GM12878 (cell line): Measurements from ENCODE around the gene RAC2. TPM values are rescaled to one million over a fixed set of nuclear protein-coding genes. Genes with fewer than 3 reads are reported as not detected.
A peak's percentile ranks its signal among the peaks of the same experiment; 100 is the strongest.

ENCODE experiments used
- ATF2 ChIP-seq: IDR thresholded peaks from 2 replicates; pipeline ENCODE4 v1.6.1; 2012; ENCODE audit warnings: low read length, inconsistent platforms
- ATF7 ChIP-seq: fragments of 450-650 bp; IDR thresholded peaks from 2 replicates; pipeline ENCODE4 v1.6.1; 2016; ENCODE audit warnings: low read depth, mild to moderate bottlenecking
- BCL11A ChIP-seq: IDR thresholded peaks from 2 replicates; pipeline ENCODE4 v1.6.1; 2011; ENCODE audit warnings: low read depth, low read length
- BCLAF1 ChIP-seq: fragments of 450-650 bp; IDR thresholded peaks from 2 replicates; pipeline ENCODE4 v1.6.1; 2017; ENCODE audit warnings: antibody characterized with exemption, mild to moderate bottlenecking, moderate library complexity
- CBFB ChIP-seq: IDR thresholded peaks from 2 replicates; pipeline ENCODE4 v1.6.1; 2016; ENCODE audit warnings: antibody characterized with exemption, low read depth
- E2F4 ChIP-seq: IDR thresholded peaks from 2 replicates; pipeline ENCODE4 v1.6.1; 2012; ENCODE audit warnings: low read depth, low read length, improper control_type of control experiment
- E2F8 ChIP-seq: fragments of 450-650 bp; IDR thresholded peaks from 2 replicates; pipeline ENCODE4 v1.6.1; 2018; ENCODE audit warnings: mild to moderate bottlenecking, low read depth, moderate library complexity; ENCODE audit not compliant: partially characterized antibody
- EZH2 ChIP-seq: IDR thresholded peaks from 2 replicates; pipeline ENCODE4 v1.6.1; 2012; ENCODE audit warnings: low read depth, mild to moderate bottlenecking, control low read depth, inconsistent platforms, low read length, borderline replicate concordance; ENCODE audit not compliant: control insufficient read depth
- FOXK2 ChIP-seq: fragments of 450-650 bp; IDR thresholded peaks from 2 replicates; pipeline ENCODE4 v1.6.1; 2017; ENCODE audit warnings: mild to moderate bottlenecking, moderate library complexity
- IKZF2 ChIP-seq, 2 experiments: fragments of 450-650 bp; IDR thresholded peaks; 2 replicates each; pipeline ENCODE4 v1.6.1; 2017; ENCODE audit warnings: mild to moderate bottlenecking in 2 of 2, moderate library complexity in 2 of 2
- MTA2 ChIP-seq: fragments of 450-650 bp; IDR thresholded peaks from 2 replicates; pipeline ENCODE4 v1.6.1; 2016; ENCODE audit warnings: low read depth, mild to moderate bottlenecking, moderate library complexity
- POLR2A ChIP-seq: IDR thresholded peaks from 2 replicates; pipeline ENCODE4 v1.6.1; 2011; ENCODE audit warnings: low read depth, mild to moderate bottlenecking, low read length
- SMAD5 ChIP-seq: IDR thresholded peaks from 2 replicates; pipeline ENCODE4 v1.6.1; 2016; ENCODE audit warnings: antibody characterized with exemption, low read depth
- SMC3 ChIP-seq: IDR thresholded peaks from 2 replicates; pipeline ENCODE4 v1.6.1; 2011; ENCODE audit warnings: low read length, improper control_type of control experiment, borderline replicate concordance
- SPI1 ChIP-seq: IDR thresholded peaks from 2 replicates; pipeline ENCODE4 v1.6.1; 2011; ENCODE audit warnings: low read depth, mild to moderate bottlenecking, low read length, moderate library complexity, borderline replicate concordance; ENCODE audit not compliant: insufficient read depth
- SRF ChIP-seq, 2 experiments: IDR thresholded peaks; 2 replicates each; pipeline ENCODE4 v1.6.1; 2011; ENCODE audit warnings: low read depth in 2 of 2, low read length in 2 of 2, mild to moderate bottlenecking in 1 of 2, moderate library complexity in 1 of 2
- STAT3 ChIP-seq: IDR thresholded peaks from 2 replicates; pipeline ENCODE4 v1.6.1; 2011; ENCODE audit warnings: low read depth, low read length, improper control_type of control experiment
- USF1 ChIP-seq: IDR thresholded peaks from 2 replicates; pipeline ENCODE4 v1.6.1; 2011; ENCODE audit warnings: borderline replicate concordance, low read depth, mild to moderate bottlenecking, moderate library complexity, mixed read lengths, low read length; ENCODE audit not compliant: insufficient read depth; ENCODE audit errors: extremely low read length
- ZBED1 ChIP-seq: IDR thresholded peaks from 2 replicates; pipeline ENCODE4 v1.6.1; 2016; ENCODE audit warnings: borderline replicate concordance
- ZBTB33 ChIP-seq: fragments of 450-650 bp; IDR thresholded peaks from 2 replicates; pipeline ENCODE4 v1.6.1; 2017; ENCODE audit warnings: mild to moderate bottlenecking
- polyA plus RNA-seq, 11 experiments: library from polyadenylated mRNA; depleted of rRNA in 4 of 11; unstranded in 6 of 11; stranded (reverse) in 5 of 11; fragments of >200 nt; fragmentation: Nextera tagmentation in 4 of 11; fragmentation: Illumina TruSeq in 1 of 11; extraction: Ambion mirVana in 4 of 11; extraction: Trizol in 1 of 11; gene quantifications; 1 replicate in 1 of 11; 2 replicates in 10 of 11; pipeline versions ENCODE4 v1.2.1 to v1.2.3, GENCODE V29; 2011 to 2016; ENCODE audit warnings: inconsistent platforms in 2 of 11, missing spikeins in 2 of 11, low read depth in 1 of 11
- total RNA-seq, 4 experiments: library from RNA; depleted of rRNA in 3 of 4; stranded (reverse); fragments of >200 nt in 3 of 4; fragmentation: Illumina TruSeq in 1 of 4; extraction: Trizol in 1 of 4; gene quantifications; 2 replicates each; pipeline versions ENCODE4 v1.2.1 to v1.2.3, GENCODE V29; 2013 to 2021

Gene RAC2
- total and polyA plus RNA-seq, 10 of the 15 experiments (the other 5 are each of a cell fraction or from before 2014, with no cell fraction given): 102 to 386 (median 304) TPM

- TF ChIP-seq BCLAF1 (no peak), E2F8 (no peak), STAT3 (no peak), USF1 (no peak), SRF (IDR thresholded peaks at IDR 0.05; ENCODE audit: low read depth in 2 of 2, low read length in 2 of 2) (0 out of 4 replicates have a peak, but pooled peaks of 1 of the 2 experiments have one; percentile 40), ZBTB33 (no peak), FOXK2 (no peak), ZBED1 (no peak), SMC3 (peak; percentile 15; the same call in 1 of the 2 replicates), MTA2 (peak; percentile 47; the same call in 1 of the 2 replicates), SPI1 (peak; percentile 88), ATF7 (peak; percentile 83), IKZF2 (IDR thresholded peaks at IDR 0.05) (peak in 1 of 2 experiments; percentile 18; a peak in 1 of 4 replicates), CBFB (no peak), SMAD5 (peak; percentile 84), POLR2A (peak; percentile 86), EZH2 (no peak), ATF2 (no peak), BCL11A (0 out of 2 replicates have a peak, but pooled peaks have one; percentile 24), E2F4 (peak; percentile 70; the same call in 1 of the 2 replicates)
These were observed 1.6 kb downstream of the RAC2 start (continued) for GRCh38 chr22:37242395-37242918.
